GM18858 (cell line): Measurements from ENCODE around the gene STAC3.
A peak's percentile ranks its signal among the peaks of the same experiment; 100 is the strongest.

Experiments
- ATAC-seq: cut with Tn5 transposase; IDR thresholded peaks from one replicate; pipeline ENCODE4 v1.9.1; 2021; ENCODE audit not compliant: unreplicated experiment

The STAC3 gene

GRCh38 chr12:57255916-57256315 is 4.9 kb upstream of the STAC3 start:
- ATAC-seq = no peak

- no peak for ATAC-seq
Observed at GRCh38 chr12:57254506-57255280, 3.7 kb upstream of the STAC3 start.

GRCh38 chr12:57250541-57250940 is 446 bp downstream of the STAC3 start:
- no peak for ATAC-seq

GRCh38 chr12:57248934-57249742 is 1.8 kb downstream of the STAC3 start:
- ATAC-seq = no peak

GRCh38 chr12:57247041-57247440 is 3.9 kb downstream of the STAC3 start:
- ATAC-seq = no peak

GRCh38 chr12:57244312-57244696 is 6.7 kb downstream of the STAC3 start:
- no peak for ATAC-seq

- no peak for ATAC-seq
Observed at GRCh38 chr12:57243521-57244311, 7.3 kb downstream of the STAC3 start.

- ATAC-seq = peak; percentile 34
Observed at GRCh38 chr12:57242691-57243454, 8.1 kb downstream of the STAC3 start.

GRCh38 chr12:57242329-57242690 is 8.7 kb downstream of the STAC3 start:
- ATAC-seq = no peak

GRCh38 chr12:57241402-57242310 is 9.3 kb downstream of the STAC3 start:
- no peak for ATAC-seq

GRCh38 chr12:57240926-57241401 is 10.0 kb downstream of the STAC3 start:
- no peak for ATAC-seq

- ATAC-seq = no peak
Observed at GRCh38 chr12:57240066-57240921, 10.7 kb downstream of the STAC3 start.

- ATAC-seq = no peak
Observed at GRCh38 chr12:57239587-57240065, 11.4 kb downstream of the STAC3 start.

GRCh38 chr12:57238854-57239554 is 12.0 kb downstream of the STAC3 start:
- ATAC-seq = peak; percentile 31

GRCh38 chr12:57237932-57238853 is 12.8 kb downstream of the STAC3 start:
- ATAC-seq = no peak

GRCh38 chr12:57237596-57237931 is 13.4 kb downstream of the STAC3 start:
- ATAC-seq = no peak
